ENCODE measurements around the gene ATF1. TPM values are rescaled to one million over a fixed set of nuclear protein-coding genes. Genes with fewer than 3 reads are reported as not detected.

Gene ATF1
- total and polyA plus RNA-seq, 4 donors, result 7.7 to 54.1 (median 22.3) TPM

GRCh38 chr12:50788561-50788960 is 24.7 kb downstream of the ATF1 start:
- 81 to 92% methylated on average over 3 of the region's 3 CpGs for WGBS, 2 donors
- DNase-seq (no peak), ATAC-seq (ENCODE audit: insufficient read depth, low FRiP score) (no peak)
- H3K27me3 ChIP-seq (ENCODE audit: control insufficient read depth in 3 of 3, insufficient read depth in 3 of 3, low read length in 2 of 3), result no peaks in the 10 kb centered on the region
- H3K36me3 ChIP-seq (ENCODE audit: control insufficient read depth in 4 of 4, insufficient read depth in 4 of 4, low read length in 4 of 4), result peaks cover 0 to 13% (median 6%) of the 10 kb centered on the region in 4 donors
- H3K4me3 ChIP-seq, result no peak overlapping the region
- no peak overlapping the region for H3K27ac ChIP-seq (ENCODE audit: low read depth in 1 of 2, low read length in 1 of 2)
- H3K4me1 ChIP-seq (ENCODE audit: control insufficient read depth in 5 of 5, insufficient read depth in 5 of 5, low read length in 5 of 5), result peaks cover 0 to 9% (median 0%) of the 10 kb centered on the region in 5 donors
- no peak overlapping the region for H3K9ac ChIP-seq (ENCODE audit: insufficient read depth in 1 of 2, low read length in 2 of 2)
- no peak for TF ChIP-seq CTCF (IDR thresholded peaks at IDR 0.05; ENCODE audit: control extremely low read depth, extremely low read depth)
- peaks cover 0 to 11% (median 0%) of the 10 kb centered on the region in 4 donors for H3K9me3 ChIP-seq (ENCODE audit: control insufficient read depth in 4 of 4, insufficient read depth in 3 of 4, low read length in 3 of 4)

GRCh38 chr12:50790081-50790480 is 26.2 kb downstream of the ATF1 start:
- peaks cover 0 to 13% (median 7%) of the 10 kb centered on the region in 4 donors for H3K36me3 ChIP-seq (ENCODE audit: control insufficient read depth in 4 of 4, insufficient read depth in 4 of 4, low read length in 4 of 4)
- DNase-seq, result no peak
- peaks cover 0 to 9% (median 0%) of the 10 kb centered on the region in 5 donors for H3K4me1 ChIP-seq (ENCODE audit: control insufficient read depth in 5 of 5, insufficient read depth in 5 of 5, low read length in 5 of 5)
- no peaks in the 10 kb centered on the region for H3K27me3 ChIP-seq (ENCODE audit: control insufficient read depth in 3 of 3, insufficient read depth in 3 of 3, low read length in 2 of 3)
- TF ChIP-seq CTCF (IDR thresholded peaks at IDR 0.05; ENCODE audit: control extremely low read depth, extremely low read depth), result no peak
- no peak for ATAC-seq (ENCODE audit: insufficient read depth, low FRiP score)
- H3K27ac ChIP-seq (ENCODE audit: low read depth in 1 of 2, low read length in 1 of 2), result no peak overlapping the region
- WGBS, 2 donors, result 89 to 95% methylated on average over 5 of the region's 5 CpGs
- no peak overlapping the region for H3K9ac ChIP-seq (ENCODE audit: insufficient read depth in 1 of 2, low read length in 2 of 2)
- peaks cover 0 to 11% (median 0%) of the 10 kb centered on the region in 4 donors for H3K9me3 ChIP-seq (ENCODE audit: control insufficient read depth in 4 of 4, insufficient read depth in 3 of 4, low read length in 3 of 4)
- H3K4me3 ChIP-seq, result no peak overlapping the region

- ATAC-seq (ENCODE audit: insufficient read depth, low FRiP score) (no peak), DNase-seq (no peak)
- Histone ChIP-seq H3K36me3 (ENCODE audit: control insufficient read depth in 4 of 4, insufficient read depth in 4 of 4, low read length in 4 of 4) (peaks cover 13 to 43% (median 31%) of the 10 kb centered on the region in 4 donors), H3K9me3 (ENCODE audit: control insufficient read depth in 4 of 4, insufficient read depth in 3 of 4, low read length in 3 of 4) (peaks cover 0 to 15% (median 5%) of the 10 kb centered on the region in 4 donors), H3K4me1 (ENCODE audit: control insufficient read depth in 5 of 5, insufficient read depth in 5 of 5, low read length in 5 of 5) (no peaks in the 10 kb centered on the region), H3K27ac (ENCODE audit: low read depth in 1 of 2, low read length in 1 of 2) (no peak overlapping the region), H3K27me3 (ENCODE audit: control insufficient read depth in 3 of 3, insufficient read depth in 3 of 3, low read length in 2 of 3) (no peaks in the 10 kb centered on the region), H3K4me3 (no peak overlapping the region), H3K9ac (ENCODE audit: insufficient read depth in 1 of 2, low read length in 2 of 2) (no peak overlapping the region)
- no peak for TF ChIP-seq CTCF (IDR thresholded peaks at IDR 0.05; ENCODE audit: control extremely low read depth, extremely low read depth)
- 98 to 99% methylated on average over 2 of the region's 2 CpGs for WGBS, 2 donors
Observed at GRCh38 chr12:50799908-50800307, 36.0 kb downstream of the ATF1 start.
